Left ventricle myocardium inferior (tissue), 1 donor: ENCODE measurements around the gene FSD1. TPM values are rescaled to one million over a fixed set of nuclear protein-coding genes. Genes with fewer than 3 reads are reported as not detected.

Experiments used
- total RNA-seq: library from RNA; stranded (reverse); fragmentation: NEBNext Ultra II Directional; extraction: Animal tissue kit (Norgen Biotek cat#: 25700); gene quantifications from one replicate; pipeline ENCODE4 v1.2.1, GENCODE V29; 2021
- donor health status: DM: no; HTN: yes; CAD: no; lungs with severe emphysema.

FSD1 gene
- total RNA-seq, 1 donor from 2014 or later = not detected

Other genes starting within 250 kb of the FSD1 start
- 30.6 TPM for gene ZBTB7A, start 237.7 kb upstream of the FSD1 start, total RNA-seq
- 129 TPM for gene MAP2K2, start 180.5 kb upstream of the FSD1 start, total RNA-seq
- not detected for gene CREB3L3, start 151.0 kb upstream of the FSD1 start, total RNA-seq
- gene SIRT6, start 122.0 kb upstream of the FSD1 start, total RNA-seq = 12.9 TPM
- gene ANKRD24, start 121.9 kb upstream of the FSD1 start, total RNA-seq = 0.22 TPM
- gene EBI3, start 75.1 kb upstream of the FSD1 start, total RNA-seq = 0.49 TPM
- 10.2 TPM for gene YJU2, start 57.5 kb upstream of the FSD1 start, total RNA-seq
- 0.16 TPM for gene SHD, start 25.3 kb upstream of the FSD1 start, total RNA-seq
- gene TMIGD2, start 2.2 kb upstream of the FSD1 start, total RNA-seq = not detected
- 2.6 TPM for gene STAP2, start 34.2 kb downstream of the FSD1 start, total RNA-seq
- 19.2 TPM for gene MPND, start 39.0 kb downstream of the FSD1 start, total RNA-seq
- gene SH3GL1, start 95.9 kb downstream of the FSD1 start, total RNA-seq = 18.6 TPM
- 5.1 TPM for gene CHAF1A, start 98.0 kb downstream of the FSD1 start, total RNA-seq
- 113 TPM for gene UBXN6, start 153.2 kb downstream of the FSD1 start, total RNA-seq
- 22.8 TPM for gene HDGFL2, start 167.7 kb downstream of the FSD1 start, total RNA-seq
- gene PLIN4, start 213.9 kb downstream of the FSD1 start, total RNA-seq = 162 TPM
- gene PLIN5, start 230.6 kb downstream of the FSD1 start, total RNA-seq = 73.5 TPM
- gene LRG1, start 235.4 kb downstream of the FSD1 start, total RNA-seq = 0.41 TPM